Chondrocyte (in vitro differentiated cells): ENCODE data around the gene TMTC3. TPM values are rescaled to one million over a fixed set of nuclear protein-coding genes. Genes with fewer than 3 reads are reported as not detected.

Experiments
- DNase-seq: peaks from one replicate; pipeline ENCODE4 v3.0.0; 2021; ENCODE audit warnings: mixed read lengths, low spot score
- H3K27ac Mint-ChIP-seq: one replicate; pipeline ENCODE4 v1.8.0; 2021; ENCODE audit warnings: mild to moderate bottlenecking, moderate library complexity, mixed read lengths; ENCODE audit not compliant: unreplicated experiment
- H3K27me3 Mint-ChIP-seq: 2 replicates; pipeline ENCODE4 v1.8.0; 2021; ENCODE audit warnings: low read depth, mixed read lengths
- H3K36me3 Mint-ChIP-seq: 2 replicates; pipeline ENCODE4 v1.8.0; 2021; ENCODE audit warnings: low read depth, mixed read lengths
- H3K4me1 Mint-ChIP-seq: 2 replicates; pipeline ENCODE4 v1.8.0; 2021; ENCODE audit warnings: low read depth, mild to moderate bottlenecking, mixed read lengths
- H3K4me3 Mint-ChIP-seq: one replicate; pipeline ENCODE4 v1.8.0; 2021; ENCODE audit warnings: mild to moderate bottlenecking, moderate library complexity, mixed read lengths; ENCODE audit not compliant: unreplicated experiment
- H3K9me3 Mint-ChIP-seq: 2 replicates; pipeline ENCODE4 v1.8.0; 2021; ENCODE audit warnings: low read depth, mixed read lengths
- CTCF ChIP-seq: fragments of 200-600 bp; sonication (generic); IDR thresholded peaks from 2 replicates; pipeline ENCODE4 v1.5.0; 2021; ENCODE audit warnings: antibody characterized with exemption, mild to moderate bottlenecking, moderate library complexity
- total RNA-seq: library from RNA; stranded (reverse); gene quantifications from 3 replicates; pipeline ENCODE4 v1.2.1, GENCODE V29; 2021

The TMTC3 gene
- total RNA-seq, 1 donor from 2014 or later = 50.5 TPM

DNA sequence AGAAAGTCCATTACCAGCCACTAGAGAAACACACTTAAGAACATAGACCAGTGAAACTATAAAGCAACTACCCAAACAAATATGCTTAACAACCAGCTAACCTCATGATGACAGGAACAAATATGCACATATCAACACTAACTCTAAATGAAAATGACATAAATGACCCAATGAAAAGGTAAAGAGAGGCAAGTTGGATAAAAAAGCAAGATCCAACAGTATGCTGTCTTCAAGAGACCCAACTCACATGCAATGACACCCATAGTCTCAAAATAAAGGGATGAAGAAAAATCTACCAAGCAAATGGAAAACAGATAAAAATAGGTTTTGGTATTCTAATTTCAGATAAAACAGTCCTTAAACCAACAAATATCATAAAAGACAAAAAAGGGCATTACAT, 77.8 kb downstream of the TMTC3 start:
- Mint-ChIP-seq H3K9me3 (peaks cover 46% of the 10 kb centered on the region), H3K27ac (no peak overlapping the region), H3K27me3 (no peaks in the 10 kb centered on the region), H3K36me3 (peaks cover 16% of the 10 kb centered on the region), H3K4me1 (no peaks in the 10 kb centered on the region), H3K4me3 (no peak overlapping the region)
- no peak for TF ChIP-seq CTCF
- no peak for DNase-seq

GRCh38 chr12:88223519-88223918, 81.4 kb downstream of the TMTC3 start:
- Mint-ChIP-seq H3K27me3 (no peaks in the 10 kb centered on the region), H3K27ac (no peak overlapping the region), H3K4me3 (no peak overlapping the region), H3K36me3 (peaks cover 16% of the 10 kb centered on the region), H3K9me3 (peaks cover 42% of the 10 kb centered on the region), H3K4me1 (no peaks in the 10 kb centered on the region)
- TF ChIP-seq CTCF = no peak
- no peak for DNase-seq

GRCh38 chr12:88225776-88226175, 83.7 kb downstream of the TMTC3 start:
- Mint-ChIP-seq H3K4me3 (no peak overlapping the region), H3K27me3 (no peaks in the 10 kb centered on the region), H3K36me3 (peaks cover 5% of the 10 kb centered on the region), H3K27ac (no peak overlapping the region), H3K4me1 (no peaks in the 10 kb centered on the region), H3K9me3 (peaks cover 20% of the 10 kb centered on the region)
- no peak for DNase-seq
- TF ChIP-seq CTCF = no peak

DNA sequence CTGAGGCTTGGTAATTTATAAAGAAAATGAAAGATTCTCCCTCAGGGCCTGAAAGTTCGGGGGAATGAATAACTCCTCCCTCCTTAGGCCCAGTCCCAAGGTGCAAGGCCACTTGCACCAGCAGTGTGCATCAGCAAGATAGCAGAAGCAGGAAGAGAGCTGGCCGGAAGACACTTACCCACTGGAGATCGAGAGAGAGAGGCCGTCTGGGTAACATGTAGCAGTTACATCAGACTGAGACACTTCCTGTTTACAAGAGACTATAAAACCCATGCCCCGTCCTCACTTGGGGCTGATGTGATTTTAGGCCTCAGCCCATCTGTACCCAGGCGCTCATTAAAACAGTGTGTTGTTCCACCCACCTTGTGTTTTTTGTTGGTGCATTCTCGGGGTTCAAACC, 85.2 kb downstream of the TMTC3 start:
- Mint-ChIP-seq H3K27ac (no peak overlapping the region), H3K27me3 (no peaks in the 10 kb centered on the region), H3K4me1 (no peaks in the 10 kb centered on the region), H3K9me3 (peaks cover 6% of the 10 kb centered on the region), H3K4me3 (no peak overlapping the region), H3K36me3 (no peaks in the 10 kb centered on the region)
- no peak for DNase-seq
- no peak for TF ChIP-seq CTCF

GRCh38 chr12:88227871-88228270, 85.8 kb downstream of the TMTC3 start:
- Mint-ChIP-seq H3K4me1 (no peaks in the 10 kb centered on the region), H3K27me3 (no peaks in the 10 kb centered on the region), H3K4me3 (no peak overlapping the region), H3K9me3 (peaks cover 6% of the 10 kb centered on the region), H3K36me3 (no peaks in the 10 kb centered on the region), H3K27ac (no peak overlapping the region)
- no peak for TF ChIP-seq CTCF
- DNase-seq = no peak
